Psoas muscle (tissue), 8 donors: Measurements from ENCODE around the gene SLC35F3. TPM values are rescaled to one million over a fixed set of nuclear protein-coding genes. Genes with fewer than 3 reads are reported as not detected.

Experiments used
- ATAC-seq, 4 donors: fragments of 200-7000 bp; cut with Tn5 transposase; one replicate each; pipeline ENCODE4 v1.9.1; 2020; ENCODE audit warnings: moderate library complexity in 3 of 4, mild to moderate bottlenecking in 2 of 4
- DNase-seq, 2 donors: peaks; one replicate each; pipeline ENCODE4 v3.0.0-alpha.2; 2020
- H3K27ac ChIP-seq: fragments of 200-600 bp; one replicate; pipeline ENCODE4 v1.8.0; 2022
- H3K27me3 ChIP-seq, 3 donors: fragments of 200-600 bp in 1 of 3; one replicate each; pipeline versions ENCODE4 v1.6.1 to v1.8.0; 2013 to 2022; ENCODE audit warnings: low read length in 2 of 3, mild to moderate bottlenecking in 2 of 3, moderate library complexity in 1 of 3; ENCODE audit not compliant: insufficient read depth in 3 of 3
- H3K36me3 ChIP-seq, 2 donors: fragments of 200-600 bp in 1 of 2; one replicate each; pipeline versions ENCODE4 v1.6.1 to v1.8.0; 2013 to 2022; ENCODE audit warnings: low read depth in 1 of 2, mild to moderate bottlenecking in 1 of 2, moderate library complexity in 1 of 2; ENCODE audit not compliant: insufficient read depth in 1 of 2
- H3K4me1 ChIP-seq: fragments of 200-600 bp; one replicate; pipeline ENCODE4 v1.8.0; 2022
- H3K4me3 ChIP-seq: fragments of 200-600 bp; one replicate; pipeline ENCODE4 v1.8.0; 2022; ENCODE audit warnings: mild to moderate bottlenecking
- H3K9me3 ChIP-seq: fragments of 200-600 bp; one replicate; pipeline ENCODE4 v1.8.0; 2022
- CTCF ChIP-seq: fragments of 200-600 bp; IDR thresholded peaks from one replicate; pipeline ENCODE4 v1.8.0; 2022; ENCODE audit warnings: antibody characterized with exemption
- WGBS, 3 donors: extraction: QIAGEN DNeasy Blood & Tissue Kit; methylation state at CpG; one replicate each; pipeline versions ENCODE4 v1.1.6 to v1.1.7; 2013; 5-methylcytosine and 5-hydroxymethylcytosine counted together
- intact Hi-C, 2 donors: fragments of 100-400 bp; cut with DNase I; formaldehyde crosslinking; loops; one replicate each; pipeline versions ENCODE4 v1.11.0 to v1.14.2; 2022
- polyA plus RNA-seq, 3 donors: library from polyadenylated mRNA; stranded (reverse); fragments of 200-250 nt; gene quantifications; one replicate each; pipeline ENCODE4 v1.2.3, GENCODE V29; 2013
- total RNA-seq, 4 donors: library from RNA; stranded (reverse); fragmentation: NEBNext Ultra II Directional in 2 of 4; extraction: Animal tissue kit (Norgen Biotek cat#: 25700) in 2 of 4; gene quantifications; one replicate each; pipeline versions ENCODE4 v1.2.1 to v1.2.4, GENCODE V29; 2021 to 2023
- donor health status: healthy with polysubstance abuse.
- donor health status: DM: no; HTN: no; CAD: no; lungs with moderate emphysema.
- donor health status: Bipolar disorder and iron deficiency.
- donor health status: healthy.
- donor health status: DM: yes; HTN: yes; CAD: no.
- donor health status: DM: no; HTN: no; CAD: no.
- donor health status: DM: no; HTN: no; CAD: no.
- donor health status: DM: yes; HTN: yes; CAD: no.

The SLC35F3 gene
- total and polyA plus RNA-seq, 7 donors, result 0.01 to 0.16 (median 0.10) TPM; not detected in 3

DNA sequence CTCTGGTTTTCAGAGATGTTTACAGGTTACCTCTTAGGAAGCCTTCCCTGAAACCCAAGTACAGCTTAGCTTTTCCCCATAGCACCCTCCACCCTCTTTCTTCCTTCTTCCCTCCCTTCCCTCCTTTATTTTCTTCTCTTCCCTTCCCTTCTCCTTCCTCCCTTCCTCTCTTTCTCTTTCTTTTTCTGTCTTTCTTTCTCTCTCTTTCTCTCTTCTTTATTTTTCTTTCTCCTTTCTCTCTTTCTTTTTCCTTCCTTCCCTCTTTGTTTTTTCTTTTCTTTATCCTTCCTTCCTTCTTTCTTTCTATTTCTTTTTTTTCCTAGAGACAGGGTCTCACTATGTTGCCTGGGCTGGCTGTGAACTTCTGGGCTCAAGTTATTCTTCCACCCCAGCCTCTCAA, 231.6 kb downstream of the SLC35F3 start:
- Histone ChIP-seq H3K27me3 (no peaks in the 10 kb centered on the region), H3K9me3 (no peaks in the 10 kb centered on the region), H3K4me1 (no peaks in the 10 kb centered on the region), H3K4me3 (no peak overlapping the region), H3K36me3 (no peaks in the 10 kb centered on the region), H3K27ac (no peak overlapping the region)
- intact Hi-C loops, result no loop called here
- no peak for TF ChIP-seq CTCF
- DNase-seq (no peak), ATAC-seq (no peak)

- peaks cover 0 to 5% (median 0%) of the 10 kb centered on the region in 3 donors for H3K27me3 ChIP-seq
- no peak for ATAC-seq
- no peak overlapping the region for H3K27ac ChIP-seq
- 85 to 92% (median 90%) methylated on average over 6 of the region's 6 CpGs for WGBS, 3 donors
- no peaks in the 10 kb centered on the region for H3K4me1 ChIP-seq
- no peaks in the 10 kb centered on the region for H3K9me3 ChIP-seq
- TF ChIP-seq CTCF, result no peak
- intact Hi-C loops, result no loop called here
- no peak overlapping the region for H3K4me3 ChIP-seq
- DNase-seq, result no peak
- no peaks in the 10 kb centered on the region for H3K36me3 ChIP-seq
Observed at GRCh38 chr1:234139966-234140365, 235.5 kb downstream of the SLC35F3 start.

- intact Hi-C loops, result no loop called here
- no peak for TF ChIP-seq CTCF
- H3K4me3 ChIP-seq, result no peak overlapping the region
- DNase-seq (no peak), ATAC-seq (no peak)
- H3K9me3 ChIP-seq, result no peaks in the 10 kb centered on the region
- no peaks in the 10 kb centered on the region for H3K4me1 ChIP-seq
- peaks cover 0 to 5% (median 0%) of the 10 kb centered on the region in 3 donors for H3K27me3 ChIP-seq
- 91 to 95% (median 92%) methylated on average over 9 of the region's 9 CpGs for WGBS, 3 donors
- no peaks in the 10 kb centered on the region for H3K36me3 ChIP-seq
- H3K27ac ChIP-seq, result no peak overlapping the region
Observed at GRCh38 chr1:234140388-234140787, 235.9 kb downstream of the SLC35F3 start.

GRCh38 chr1:234141006-234141405, 236.5 kb downstream of the SLC35F3 start:
- Histone ChIP-seq H3K4me1 (no peaks in the 10 kb centered on the region), H3K27ac (no peak overlapping the region), H3K27me3 (peaks cover 0 to 5% (median 0%) of the 10 kb centered on the region in 3 donors), H3K36me3 (no peaks in the 10 kb centered on the region), H3K4me3 (no peak overlapping the region), H3K9me3 (no peaks in the 10 kb centered on the region)
- ATAC-seq (no peak), DNase-seq (no peak)
- 65 to 76% (median 73%) methylated on average over 2 of the region's 2 CpGs for WGBS, 3 donors
- TF ChIP-seq CTCF, result no peak
- intact Hi-C loops, result no loop called here

DNA sequence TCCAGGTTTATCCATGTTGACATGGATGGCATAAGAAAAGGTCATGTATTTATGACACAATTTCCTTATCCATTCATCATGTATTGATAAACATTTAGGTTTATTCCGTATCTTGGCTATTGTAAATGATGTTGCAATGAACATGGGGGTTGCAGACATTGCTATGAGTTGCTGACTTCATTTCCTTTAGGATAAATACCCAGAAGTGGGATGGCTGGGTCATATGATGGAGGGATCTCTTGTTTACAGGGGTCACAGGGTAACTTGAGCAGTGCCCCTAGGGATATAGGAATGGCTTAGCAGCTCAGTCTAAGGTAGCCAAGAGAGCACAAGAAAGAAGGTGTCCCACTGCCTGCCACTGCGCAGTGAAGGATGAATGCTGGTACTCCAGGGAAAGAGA, 239.2 kb downstream of the SLC35F3 start:
- WGBS, 3 donors, result 88 to 94% (median 92%) methylated on average over 2 of the region's 2 CpGs
- Histone ChIP-seq H3K27ac (no peak overlapping the region), H3K4me1 (no peaks in the 10 kb centered on the region), H3K36me3 (no peaks in the 10 kb centered on the region), H3K27me3 (peaks cover 0 to 17% (median 0%) of the 10 kb centered on the region in 3 donors), H3K9me3 (no peaks in the 10 kb centered on the region), H3K4me3 (no peak overlapping the region)
- DNase-seq, result no peak
- TF ChIP-seq CTCF, result no peak
- no peak for ATAC-seq
- intact Hi-C loops, result no loop called here
